Liver (tissue), 9 donors: ENCODE data around the gene NMB. TPM values are rescaled to one million over a fixed set of nuclear protein-coding genes. Genes with fewer than 3 reads are reported as not detected.

Experiments
- DNase-seq: peaks from one replicate; pipeline ENCODE4 v3.0.0-alpha.2; 2017; ENCODE audit warnings: low spot score
- H3K27ac ChIP-seq, 2 donors: one replicate each; pipeline ENCODE4 v1.7.0; 2013; ENCODE audit warnings: inconsistent platforms in 2 of 2, low read length in 2 of 2, control low read depth in 1 of 2, low read depth in 1 of 2, mild to moderate bottlenecking in 1 of 2
- H3K27me3 ChIP-seq, 4 donors: one replicate each; pipeline versions ENCODE4 v1.6.1 to v1.7.0; 2013; ENCODE audit warnings: low read length in 3 of 4, inconsistent platforms in 1 of 4, mild to moderate bottlenecking in 1 of 4, moderate library complexity in 1 of 4; ENCODE audit not compliant: control insufficient read depth in 4 of 4, insufficient read depth in 4 of 4
- H3K36me3 ChIP-seq, 4 donors: one replicate each; pipeline versions ENCODE4 v1.6.1 to v1.7.0; 2013; ENCODE audit warnings: low read length in 3 of 4, mild to moderate bottlenecking in 3 of 4, low read depth in 1 of 4, moderate library complexity in 1 of 4; ENCODE audit not compliant: control insufficient read depth in 4 of 4, insufficient read depth in 3 of 4
- H3K4me1 ChIP-seq, 4 donors: one replicate each; pipeline versions ENCODE4 v1.6.1 to v1.7.0; 2013; ENCODE audit warnings: low read length in 3 of 4, mild to moderate bottlenecking in 3 of 4, moderate library complexity in 1 of 4; ENCODE audit not compliant: control insufficient read depth in 4 of 4, insufficient read depth in 4 of 4
- H3K4me3 ChIP-seq, 3 donors: one replicate each; pipeline versions ENCODE4 v1.6.1 to v1.7.0; 2013; ENCODE audit warnings: low read length in 3 of 3, control low read depth in 1 of 3, low read depth in 1 of 3, mild to moderate bottlenecking in 1 of 3
- H3K9ac ChIP-seq, 2 donors: one replicate each; pipeline ENCODE4 v1.7.0; 2013; ENCODE audit warnings: low read length in 2 of 2, mild to moderate bottlenecking in 2 of 2, moderate library complexity in 2 of 2, control low read depth in 1 of 2, low read depth in 1 of 2
- H3K9me3 ChIP-seq, 4 donors: one replicate each; pipeline versions ENCODE4 v1.6.1 to v1.7.0; 2013; ENCODE audit warnings: low read length in 3 of 4; ENCODE audit not compliant: control insufficient read depth in 4 of 4
- EGR1 ChIP-seq, 2 donors: IDR thresholded peaks; 2 replicates each; pipeline ENCODE4 v1.6.1; 2016 to 2018; ENCODE audit warnings: antibody characterized with exemption in 2 of 2, low read depth in 2 of 2
- FOXA1 ChIP-seq: IDR thresholded peaks from 2 replicates; pipeline ENCODE4 v1.6.1; 2016; ENCODE audit warnings: antibody characterized with exemption
- FOXA2 ChIP-seq: IDR thresholded peaks from 2 replicates; pipeline ENCODE4 v1.6.1; 2016; ENCODE audit warnings: antibody characterized with exemption
- GABPA ChIP-seq, 2 donors: IDR thresholded peaks in 1 of 2; conservative IDR thresholded peaks in 1 of 2; 2 replicates each; pipeline ENCODE4 v1.6.1; 2016; ENCODE audit warnings: antibody characterized with exemption in 2 of 2, mild to moderate bottlenecking in 1 of 2, moderate library complexity in 1 of 2
- HNF4A ChIP-seq, 2 donors: conservative IDR thresholded peaks; 2 replicates each; pipeline ENCODE4 v1.6.1; 2016; ENCODE audit warnings: antibody characterized with exemption in 2 of 2, mild to moderate bottlenecking in 2 of 2
- HNF4G ChIP-seq: IDR thresholded peaks from 2 replicates; pipeline ENCODE4 v1.6.1; 2016; ENCODE audit warnings: antibody characterized with exemption
- JUND ChIP-seq, 2 donors: IDR thresholded peaks; 2 replicates each; pipeline ENCODE4 v1.6.1; 2016; ENCODE audit warnings: antibody characterized with exemption in 2 of 2
- NR2F2 ChIP-seq: IDR thresholded peaks from 2 replicates; pipeline ENCODE4 v1.6.1; 2016; ENCODE audit warnings: antibody characterized with exemption
- RAD21 ChIP-seq, 2 donors: IDR thresholded peaks; 2 replicates each; pipeline ENCODE4 v1.6.1; 2016; ENCODE audit warnings: antibody characterized with exemption in 2 of 2, mild to moderate bottlenecking in 2 of 2
- RXRA ChIP-seq, 2 donors: IDR thresholded peaks; 2 replicates each; pipeline ENCODE4 v1.6.1; 2017 to 2018; ENCODE audit warnings: antibody characterized with exemption in 2 of 2, mild to moderate bottlenecking in 1 of 2
- SP1 ChIP-seq: IDR thresholded peaks from 2 replicates; pipeline ENCODE4 v1.6.1; 2018; ENCODE audit warnings: antibody characterized with exemption, mild to moderate bottlenecking
- TAF1 ChIP-seq: conservative IDR thresholded peaks from 2 replicates; pipeline ENCODE4 v1.6.1; 2016; ENCODE audit warnings: antibody characterized with exemption, mild to moderate bottlenecking
- YY1 ChIP-seq: IDR thresholded peaks from 2 replicates; pipeline ENCODE4 v1.6.1; 2016; ENCODE audit warnings: antibody characterized with exemption, mild to moderate bottlenecking
- WGBS: extraction: QIAGEN DNeasy Blood & Tissue Kit; methylation state at CpG from one replicate; pipeline ENCODE4 v1.1.7; 2013; 5-methylcytosine and 5-hydroxymethylcytosine counted together
- polyA plus RNA-seq, 2 donors: library from polyadenylated mRNA; stranded (reverse) in 1 of 2; unstranded in 1 of 2; fragments of 200-250 nt in 1 of 2; fragments of >200 nt in 1 of 2; fragmentation: Nextera tagmentation in 1 of 2; extraction: Ambion mirVana in 1 of 2; gene quantifications; one replicate each; pipeline versions ENCODE4 v1.2.1 to v1.2.3, GENCODE V29; 2013 to 2015
- total RNA-seq, 2 donors: library from RNA; depleted of rRNA; stranded (reverse); fragments of >200 nt; gene quantifications; one replicate each; pipeline ENCODE4 v1.2.3, GENCODE V29; 2014
- TF ChIP-seq, protein P1 (sequence below): IDR thresholded peaks from 2 replicates; pipeline ENCODE4 v1.6.1; 2016; ENCODE audit warnings: antibody characterized with exemption, mild to moderate bottlenecking
- TF ChIP-seq, protein P2 (sequence below): IDR thresholded peaks from 2 replicates; pipeline ENCODE4 v1.6.1; 2016; ENCODE audit warnings: antibody characterized with exemption
- TF ChIP-seq, protein P3 (sequence below): IDR thresholded peaks from 2 replicates; pipeline ENCODE4 v1.6.1; 2016; ENCODE audit warnings: antibody characterized with exemption
- TF ChIP-seq, protein P4 (sequence below): IDR thresholded peaks from 2 replicates; pipeline ENCODE4 v1.6.1; 2016; ENCODE audit warnings: antibody characterized with exemption
- TF ChIP-seq, protein P5 (sequence below): fragments of 150-350 bp; IDR thresholded peaks from 2 replicates; pipeline ENCODE4 v1.5.1; 2017; ENCODE audit warnings: improper control_type of control experiment, low read depth, low read length; ENCODE audit not compliant: missing input control
- donor health status: healthy.
- donor health status: healthy.
- donor health status: healthy.
- donor health status: healthy.
- donor health status: healthy.

NMB gene
- total and polyA plus RNA-seq, 4 donors: 0.59 to 1.8 (median 1.1) TPM

DNA sequence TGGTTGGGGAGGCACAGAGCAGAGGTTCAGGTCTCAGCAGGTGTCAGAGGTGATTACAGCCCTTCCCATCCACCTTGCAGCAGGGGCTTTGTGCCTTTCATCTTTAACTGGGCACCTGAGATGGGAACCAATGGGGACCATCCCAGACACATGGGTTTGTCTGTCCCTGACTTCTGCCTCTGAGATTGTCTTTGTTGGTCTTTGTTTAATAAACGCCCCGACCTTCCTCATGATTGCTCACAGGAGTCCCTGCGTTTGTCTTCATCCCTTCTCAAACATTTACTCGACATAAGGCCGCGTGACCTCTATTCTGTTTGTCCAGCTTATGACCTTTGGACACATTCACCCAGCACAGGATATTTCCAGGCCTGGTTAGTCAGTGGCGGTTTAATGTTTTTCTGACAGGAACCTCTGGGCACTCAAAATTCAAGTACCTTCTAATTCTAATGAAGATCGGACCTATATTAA is 51.3 kb downstream of the NMB start:
- WGBS: 26% methylated on average over 8 of the region's 8 CpGs
- no peak for DNase-seq
- Histone ChIP-seq H3K9ac (peak overlapping the region; percentile 29 to 60), H3K36me3 (peaks cover 1 to 6% (median 4%) of the 10 kb centered on the region in 4 donors), H3K27ac (peak overlapping the region; percentile 71 to 82), H3K9me3 (no peaks in the 10 kb centered on the region), H3K4me3 (peak overlapping the region in 1 of 3 donors; percentile 5), H3K27me3 (no peaks in the 10 kb centered on the region), H3K4me1 (peaks cover 16 to 47% (median 29%) of the 10 kb centered on the region in 4 donors)
- TF ChIP-seq GABPA (IDR thresholded peaks at IDR 0.05 in 1 of 2, conservative IDR thresholded peaks at IDR 0.05 in 1 of 2): no peak
- TF ChIP-seq, protein P1, sequence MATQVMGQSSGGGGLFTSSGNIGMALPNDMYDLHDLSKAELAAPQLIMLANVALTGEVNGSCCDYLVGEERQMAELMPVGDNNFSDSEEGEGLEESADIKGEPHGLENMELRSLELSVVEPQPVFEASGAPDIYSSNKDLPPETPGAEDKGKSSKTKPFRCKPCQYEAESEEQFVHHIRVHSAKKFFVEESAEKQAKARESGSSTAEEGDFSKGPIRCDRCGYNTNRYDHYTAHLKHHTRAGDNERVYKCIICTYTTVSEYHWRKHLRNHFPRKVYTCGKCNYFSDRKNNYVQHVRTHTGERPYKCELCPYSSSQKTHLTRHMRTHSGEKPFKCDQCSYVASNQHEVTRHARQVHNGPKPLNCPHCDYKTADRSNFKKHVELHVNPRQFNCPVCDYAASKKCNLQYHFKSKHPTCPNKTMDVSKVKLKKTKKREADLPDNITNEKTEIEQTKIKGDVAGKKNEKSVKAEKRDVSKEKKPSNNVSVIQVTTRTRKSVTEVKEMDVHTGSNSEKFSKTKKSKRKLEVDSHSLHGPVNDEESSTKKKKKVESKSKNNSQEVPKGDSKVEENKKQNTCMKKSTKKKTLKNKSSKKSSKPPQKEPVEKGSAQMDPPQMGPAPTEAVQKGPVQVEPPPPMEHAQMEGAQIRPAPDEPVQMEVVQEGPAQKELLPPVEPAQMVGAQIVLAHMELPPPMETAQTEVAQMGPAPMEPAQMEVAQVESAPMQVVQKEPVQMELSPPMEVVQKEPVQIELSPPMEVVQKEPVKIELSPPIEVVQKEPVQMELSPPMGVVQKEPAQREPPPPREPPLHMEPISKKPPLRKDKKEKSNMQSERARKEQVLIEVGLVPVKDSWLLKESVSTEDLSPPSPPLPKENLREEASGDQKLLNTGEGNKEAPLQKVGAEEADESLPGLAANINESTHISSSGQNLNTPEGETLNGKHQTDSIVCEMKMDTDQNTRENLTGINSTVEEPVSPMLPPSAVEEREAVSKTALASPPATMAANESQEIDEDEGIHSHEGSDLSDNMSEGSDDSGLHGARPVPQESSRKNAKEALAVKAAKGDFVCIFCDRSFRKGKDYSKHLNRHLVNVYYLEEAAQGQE: peak; percentile 90
- TF ChIP-seq TAF1: no peak
- TF ChIP-seq EGR1 (IDR thresholded peaks at IDR 0.05; ENCODE audit: low read depth in 2 of 2): peak in 1 of 2 donors; percentile 36
- TF ChIP-seq FOXA2: peak; percentile 38
- TF ChIP-seq HNF4G: peak; percentile 91
- peak; percentile 26 to 47 for TF ChIP-seq RAD21 (IDR thresholded peaks at IDR 0.05)
- TF ChIP-seq, protein P2, sequence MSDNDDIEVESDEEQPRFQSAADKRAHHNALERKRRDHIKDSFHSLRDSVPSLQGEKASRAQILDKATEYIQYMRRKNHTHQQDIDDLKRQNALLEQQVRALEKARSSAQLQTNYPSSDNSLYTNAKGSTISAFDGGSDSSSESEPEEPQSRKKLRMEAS: peak; percentile 82
- TF ChIP-seq, protein P3, sequence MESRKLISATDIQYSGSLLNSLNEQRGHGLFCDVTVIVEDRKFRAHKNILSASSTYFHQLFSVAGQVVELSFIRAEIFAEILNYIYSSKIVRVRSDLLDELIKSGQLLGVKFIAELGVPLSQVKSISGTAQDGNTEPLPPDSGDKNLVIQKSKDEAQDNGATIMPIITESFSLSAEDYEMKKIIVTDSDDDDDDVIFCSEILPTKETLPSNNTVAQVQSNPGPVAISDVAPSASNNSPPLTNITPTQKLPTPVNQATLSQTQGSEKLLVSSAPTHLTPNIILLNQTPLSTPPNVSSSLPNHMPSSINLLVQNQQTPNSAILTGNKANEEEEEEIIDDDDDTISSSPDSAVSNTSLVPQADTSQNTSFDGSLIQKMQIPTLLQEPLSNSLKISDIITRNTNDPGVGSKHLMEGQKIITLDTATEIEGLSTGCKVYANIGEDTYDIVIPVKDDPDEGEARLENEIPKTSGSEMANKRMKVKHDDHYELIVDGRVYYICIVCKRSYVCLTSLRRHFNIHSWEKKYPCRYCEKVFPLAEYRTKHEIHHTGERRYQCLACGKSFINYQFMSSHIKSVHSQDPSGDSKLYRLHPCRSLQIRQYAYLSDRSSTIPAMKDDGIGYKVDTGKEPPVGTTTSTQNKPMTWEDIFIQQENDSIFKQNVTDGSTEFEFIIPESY: peak; percentile 50
- peak; percentile 93 to 94 for TF ChIP-seq HNF4A (conservative IDR thresholded peaks at IDR 0.05)
- peak; percentile 84 to 87 for TF ChIP-seq RXRA (IDR thresholded peaks at IDR 0.05)
- TF ChIP-seq, protein P4, sequence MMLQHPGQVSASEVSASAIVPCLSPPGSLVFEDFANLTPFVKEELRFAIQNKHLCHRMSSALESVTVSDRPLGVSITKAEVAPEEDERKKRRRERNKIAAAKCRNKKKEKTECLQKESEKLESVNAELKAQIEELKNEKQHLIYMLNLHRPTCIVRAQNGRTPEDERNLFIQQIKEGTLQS: no peak
- peak; percentile 76 for TF ChIP-seq FOXA1
- peak; percentile 66 for TF ChIP-seq NR2F2
- peak in 1 of 2 donors; percentile 67 for TF ChIP-seq JUND (IDR thresholded peaks at IDR 0.05)
- TF ChIP-seq YY1: peak; percentile 92
- peak; percentile 97 for TF ChIP-seq SP1
- TF ChIP-seq, protein P5, sequence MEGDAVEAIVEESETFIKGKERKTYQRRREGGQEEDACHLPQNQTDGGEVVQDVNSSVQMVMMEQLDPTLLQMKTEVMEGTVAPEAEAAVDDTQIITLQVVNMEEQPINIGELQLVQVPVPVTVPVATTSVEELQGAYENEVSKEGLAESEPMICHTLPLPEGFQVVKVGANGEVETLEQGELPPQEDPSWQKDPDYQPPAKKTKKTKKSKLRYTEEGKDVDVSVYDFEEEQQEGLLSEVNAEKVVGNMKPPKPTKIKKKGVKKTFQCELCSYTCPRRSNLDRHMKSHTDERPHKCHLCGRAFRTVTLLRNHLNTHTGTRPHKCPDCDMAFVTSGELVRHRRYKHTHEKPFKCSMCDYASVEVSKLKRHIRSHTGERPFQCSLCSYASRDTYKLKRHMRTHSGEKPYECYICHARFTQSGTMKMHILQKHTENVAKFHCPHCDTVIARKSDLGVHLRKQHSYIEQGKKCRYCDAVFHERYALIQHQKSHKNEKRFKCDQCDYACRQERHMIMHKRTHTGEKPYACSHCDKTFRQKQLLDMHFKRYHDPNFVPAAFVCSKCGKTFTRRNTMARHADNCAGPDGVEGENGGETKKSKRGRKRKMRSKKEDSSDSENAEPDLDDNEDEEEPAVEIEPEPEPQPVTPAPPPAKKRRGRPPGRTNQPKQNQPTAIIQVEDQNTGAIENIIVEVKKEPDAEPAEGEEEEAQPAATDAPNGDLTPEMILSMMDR: no peak
